GM12873 (cell line): ENCODE results near the gene LSM3.

ENCODE experiments used
- TF ChIP-seq, protein P1 (sequence below): IDR thresholded peaks from 2 replicates; pipeline ENCODE4 v1.5.1; 2012; ENCODE audit warnings: low read depth, mild to moderate bottlenecking, moderate library complexity, low read length, control low read depth; ENCODE audit not compliant: insufficient read depth; ENCODE audit errors: missing control alignments

Gene LSM3

DNA sequence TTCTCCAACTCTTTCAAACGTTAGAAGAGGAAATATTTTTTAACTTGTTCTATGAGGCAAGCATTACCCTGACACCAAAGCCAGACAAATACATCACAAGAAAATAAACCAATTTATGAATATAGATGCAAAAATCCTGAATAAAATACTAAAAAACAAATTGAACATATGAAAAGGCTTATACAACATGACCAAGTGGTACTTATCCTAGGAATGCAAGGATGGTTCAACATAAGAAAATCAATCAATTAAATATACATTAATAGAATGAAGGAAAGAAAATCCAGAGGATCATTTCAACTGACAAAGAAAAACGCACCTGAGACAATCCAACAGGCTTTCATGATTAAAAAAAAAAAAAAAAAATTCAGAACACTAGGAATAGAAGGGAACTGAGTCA lies 17.3 kb upstream of the LSM3 start:
- TF ChIP-seq, protein P1, sequence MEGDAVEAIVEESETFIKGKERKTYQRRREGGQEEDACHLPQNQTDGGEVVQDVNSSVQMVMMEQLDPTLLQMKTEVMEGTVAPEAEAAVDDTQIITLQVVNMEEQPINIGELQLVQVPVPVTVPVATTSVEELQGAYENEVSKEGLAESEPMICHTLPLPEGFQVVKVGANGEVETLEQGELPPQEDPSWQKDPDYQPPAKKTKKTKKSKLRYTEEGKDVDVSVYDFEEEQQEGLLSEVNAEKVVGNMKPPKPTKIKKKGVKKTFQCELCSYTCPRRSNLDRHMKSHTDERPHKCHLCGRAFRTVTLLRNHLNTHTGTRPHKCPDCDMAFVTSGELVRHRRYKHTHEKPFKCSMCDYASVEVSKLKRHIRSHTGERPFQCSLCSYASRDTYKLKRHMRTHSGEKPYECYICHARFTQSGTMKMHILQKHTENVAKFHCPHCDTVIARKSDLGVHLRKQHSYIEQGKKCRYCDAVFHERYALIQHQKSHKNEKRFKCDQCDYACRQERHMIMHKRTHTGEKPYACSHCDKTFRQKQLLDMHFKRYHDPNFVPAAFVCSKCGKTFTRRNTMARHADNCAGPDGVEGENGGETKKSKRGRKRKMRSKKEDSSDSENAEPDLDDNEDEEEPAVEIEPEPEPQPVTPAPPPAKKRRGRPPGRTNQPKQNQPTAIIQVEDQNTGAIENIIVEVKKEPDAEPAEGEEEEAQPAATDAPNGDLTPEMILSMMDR, result no peak

DNA sequence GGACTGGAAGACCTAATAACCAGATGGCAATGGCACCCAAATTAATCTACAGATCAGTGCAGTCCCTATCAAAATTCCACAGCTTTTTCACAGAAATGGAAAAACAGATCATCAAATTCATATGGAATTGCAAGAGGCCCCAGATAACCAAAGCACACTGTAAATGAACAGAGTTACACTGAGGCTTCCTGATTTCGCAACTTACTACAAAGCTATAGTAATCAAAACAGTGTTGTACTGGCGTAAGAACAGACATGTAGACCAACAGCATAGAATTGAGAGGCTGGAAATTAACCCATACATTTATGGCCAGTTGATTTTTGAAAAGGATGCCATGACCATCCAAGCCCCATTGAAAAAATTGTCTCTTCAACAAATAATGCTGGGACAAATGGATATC lies 16.4 kb upstream of the LSM3 start:
- TF ChIP-seq, protein P1, result no peak

DNA sequence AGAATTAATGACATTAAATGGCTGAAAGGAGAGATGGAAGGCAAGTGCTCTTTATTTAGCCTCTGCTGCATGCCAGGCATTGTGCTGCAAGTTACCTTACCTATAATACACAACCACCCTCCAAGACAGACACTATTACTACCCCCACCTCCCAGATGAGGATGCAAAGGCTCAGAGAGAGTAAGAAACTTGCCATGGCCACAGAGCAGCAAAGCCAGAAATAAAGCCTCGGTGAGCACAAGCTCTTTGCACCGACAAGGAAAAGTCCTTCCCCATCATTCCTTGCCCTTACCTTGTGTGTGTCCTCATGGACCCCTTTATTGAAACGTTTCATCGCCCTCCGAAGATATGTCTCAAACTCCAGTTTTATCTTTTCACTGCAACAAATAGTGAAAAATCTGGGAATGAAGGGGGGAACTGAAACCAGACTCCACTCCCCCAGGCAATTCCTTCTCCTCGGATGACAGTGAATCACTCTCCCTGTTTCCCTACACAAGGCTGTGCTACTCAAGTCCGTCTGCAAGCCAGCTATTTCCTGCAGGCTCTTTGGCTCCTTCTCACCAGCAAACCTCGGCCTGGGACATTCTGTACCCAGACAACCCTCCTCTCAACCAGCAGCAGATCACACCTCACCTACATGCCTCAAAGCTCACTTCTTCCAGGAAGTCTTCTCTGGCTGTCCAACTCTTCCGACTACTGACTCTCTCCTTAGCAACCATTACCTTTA lies 11.6 kb upstream of the LSM3 start:
- TF ChIP-seq, protein P1, result no peak

DNA sequence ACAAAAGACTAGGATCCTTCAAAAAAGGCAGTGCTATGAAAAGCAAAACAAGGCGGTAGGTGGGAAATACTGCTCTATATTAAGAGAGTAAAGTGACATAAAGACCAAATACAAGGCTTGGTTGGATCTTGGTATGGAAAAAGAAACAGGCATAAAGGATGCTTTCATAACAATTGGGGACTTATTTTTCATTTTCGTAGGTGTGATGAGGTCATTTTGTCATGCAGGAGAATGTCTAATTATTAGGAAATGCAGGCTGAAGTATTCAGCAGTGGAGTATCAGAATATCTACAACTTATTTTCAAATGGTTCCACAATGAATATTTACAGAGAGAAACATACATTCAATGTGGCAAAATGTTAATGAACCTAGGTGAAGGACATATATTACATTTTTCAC lies 9.2 kb upstream of the LSM3 start:
- TF ChIP-seq, protein P1, result no peak

DNA sequence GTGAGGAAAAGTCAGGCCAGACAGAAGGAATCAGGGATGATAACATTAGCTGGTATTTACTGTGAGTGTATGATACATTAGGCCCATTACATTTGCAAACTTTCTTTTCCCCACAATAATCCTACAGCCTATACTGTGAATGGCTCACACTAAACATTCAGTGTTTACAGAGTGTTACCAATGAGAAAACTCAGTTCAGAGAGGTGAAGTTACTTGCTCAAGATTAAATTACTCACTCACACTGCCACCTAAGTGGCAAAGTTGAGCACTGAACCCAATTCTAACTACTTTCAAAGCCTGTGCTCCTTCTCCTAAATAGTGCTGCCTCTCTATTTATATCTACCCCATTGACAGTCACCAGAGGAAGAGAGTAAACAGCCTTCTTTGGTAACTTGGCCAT lies 8.7 kb upstream of the LSM3 start:
- TF ChIP-seq, protein P1, result no peak

DNA sequence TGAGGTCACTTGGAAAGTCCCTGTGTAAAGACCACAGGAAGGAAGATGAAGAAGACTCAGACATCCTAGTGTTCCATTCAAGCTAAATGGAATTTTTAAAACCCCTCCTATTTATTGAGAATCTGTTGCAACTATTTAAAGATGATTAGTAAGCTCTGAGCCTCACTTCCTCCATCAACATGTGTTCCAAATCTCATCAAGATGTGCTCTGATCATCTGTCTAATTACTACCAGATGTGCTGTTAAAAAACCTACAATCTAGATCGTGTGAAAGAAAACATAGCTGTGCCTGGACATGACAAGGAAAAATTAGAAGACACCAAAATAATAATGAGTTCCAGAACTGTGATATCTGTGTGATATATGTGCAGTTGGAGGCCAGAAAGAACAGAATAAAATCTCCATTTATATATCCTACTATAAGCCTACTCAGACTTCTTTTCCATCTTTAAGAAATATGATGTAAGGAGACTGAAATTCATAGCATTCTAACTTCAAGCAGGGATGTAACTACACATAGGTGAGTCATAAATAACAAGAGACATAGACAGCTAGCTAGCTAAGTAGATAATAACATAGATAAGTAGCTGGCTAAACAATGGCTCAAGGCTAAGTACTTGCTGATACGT lies 8.0 kb upstream of the LSM3 start:
- TF ChIP-seq, protein P1, result no peak

DNA sequence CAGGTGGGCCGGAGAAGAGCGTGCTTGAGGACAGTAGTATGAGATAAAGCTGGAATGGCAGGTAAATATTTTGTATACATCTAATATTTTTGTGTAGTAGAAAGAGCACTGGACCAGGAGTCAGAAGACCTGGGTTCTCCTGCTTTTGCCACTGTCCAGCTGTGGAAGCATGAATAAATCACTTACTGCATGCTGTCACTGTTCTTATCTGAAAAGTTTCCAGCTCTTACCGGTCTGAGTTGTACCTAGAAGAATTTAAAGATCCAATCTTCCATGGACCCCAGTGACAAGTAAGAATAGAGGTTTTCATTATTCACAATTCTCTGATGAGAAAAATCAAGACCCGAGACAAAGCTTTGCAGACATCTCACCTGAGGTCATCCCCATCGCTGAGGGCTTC lies 6.1 kb upstream of the LSM3 start:
- TF ChIP-seq, protein P1, result no peak
